Loucy (cell line): ENCODE data around the gene EZR.

ENCODE experiments used
- H2AFZ ChIP-seq: fragments of 200-600 bp; sonication (generic); 2 replicates; pipeline ENCODE4 v1.6.0; 2016; ENCODE audit warnings: antibody characterized with exemption, mild to moderate bottlenecking, low read length, moderate library complexity
- H3F3A ChIP-seq: fragments of 200-600 bp; 2 replicates; pipeline ENCODE4 v1.6.0; 2016; ENCODE audit warnings: antibody characterized with exemption, low read depth, mild to moderate bottlenecking
- H3K27me3 ChIP-seq: fragments of 200-600 bp; sonication (generic); 2 replicates; pipeline ENCODE4 v1.6.1; 2014; ENCODE audit warnings: low read length, mild to moderate bottlenecking; ENCODE audit not compliant: insufficient read depth, poor library complexity, severe bottlenecking
- H3K36me3 ChIP-seq: fragments of 200-600 bp; sonication (generic); 2 replicates; pipeline ENCODE4 v1.6.1; 2016; ENCODE audit warnings: low read length; ENCODE audit not compliant: insufficient read depth
- H3K4me1 ChIP-seq: fragments of 200-600 bp; sonication (generic); 2 replicates; pipeline ENCODE4 v1.5.1; 2014; ENCODE audit warnings: low read length, mild to moderate bottlenecking; ENCODE audit not compliant: insufficient read depth, poor library complexity, severe bottlenecking
- H3K4me2 ChIP-seq: fragments of 200-600 bp; sonication (generic); 2 replicates; pipeline ENCODE4 v1.6.0; 2014; ENCODE audit warnings: antibody characterized with exemption, low read length, low read depth, mild to moderate bottlenecking; ENCODE audit not compliant: poor library complexity, severe bottlenecking
- H3K4me3 ChIP-seq: fragments of 200-600 bp; sonication (generic); 2 replicates; pipeline ENCODE4 v1.5.1; 2014; ENCODE audit warnings: low read length, mild to moderate bottlenecking, mixed read lengths; ENCODE audit not compliant: poor library complexity, severe bottlenecking
- H3K79me2 ChIP-seq: fragments of 200-600 bp; sonication (generic); 2 replicates; pipeline ENCODE4 v1.6.1; 2014; ENCODE audit warnings: low read length; ENCODE audit not compliant: insufficient read depth
- H3K9ac ChIP-seq: fragments of 200-600 bp; sonication (generic); 2 replicates; pipeline ENCODE4 v1.6.0; 2014; ENCODE audit warnings: mild to moderate bottlenecking, low read depth, low read length, moderate library complexity; ENCODE audit not compliant: poor library complexity, severe bottlenecking
- H3K9me2 ChIP-seq: fragments of 200-600 bp; sonication (generic); replicated peaks from 2 replicates; pipeline ENCODE4 v1.6.1; 2016; ENCODE audit warnings: low read depth, low read length, mixed read lengths
- H3K9me3 ChIP-seq: fragments of 200-600 bp; sonication (generic); 2 replicates; pipeline ENCODE4 v1.6.1; 2014; ENCODE audit warnings: mild to moderate bottlenecking, antibody characterized with exemption, low read length, low read depth; ENCODE audit not compliant: insufficient read depth
- H4K20me1 ChIP-seq: fragments of 200-600 bp; sonication (generic); 2 replicates; pipeline ENCODE4 v1.6.0; 2014; ENCODE audit warnings: antibody characterized with exemption, low read length, mild to moderate bottlenecking; ENCODE audit not compliant: insufficient read depth, poor library complexity, severe bottlenecking
- EZH2phosphoT487 ChIP-seq: fragments of 200-600 bp; IDR thresholded peaks from 2 replicates; pipeline ENCODE4 v1.6.1; 2018; ENCODE audit warnings: antibody characterized with exemption, mild to moderate bottlenecking, moderate library complexity, borderline replicate concordance
- TF ChIP-seq, protein P1 (sequence below): fragments of 200-600 bp; sonication (generic); conservative IDR thresholded peaks from 2 replicates; pipeline ENCODE4 v1.5.1; 2014; ENCODE audit warnings: mild to moderate bottlenecking, antibody characterized with exemption, low read length

The EZR gene

DNA sequence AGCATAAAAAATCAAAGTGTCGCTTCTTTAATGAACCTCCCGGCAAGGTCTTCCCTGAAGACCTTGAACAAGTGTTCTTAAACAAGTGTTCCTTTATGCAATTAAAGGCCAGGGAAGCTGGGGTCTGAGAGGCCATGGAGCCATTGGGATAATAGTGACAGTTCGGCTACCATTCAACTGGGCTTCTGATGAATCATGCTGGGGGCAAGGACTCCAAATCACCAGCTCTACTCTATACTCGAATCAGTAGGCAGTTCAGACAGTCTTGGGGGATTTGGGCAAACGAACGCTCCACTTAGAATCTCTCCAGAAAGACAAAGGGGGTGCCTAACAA, 34.7 kb upstream of the EZR start:
- H3K4me3 ChIP-seq = peak overlapping the region; percentile 41
- no peaks in the 10 kb centered on the region for H3K79me2 ChIP-seq
- H3K4me2 ChIP-seq = peak overlapping the region; percentile 78
- H3K9me3 ChIP-seq = no peaks in the 10 kb centered on the region
- no peaks in the 10 kb centered on the region for H4K20me1 ChIP-seq
- H2AFZ ChIP-seq = no peak overlapping the region
- no peaks in the 10 kb centered on the region for H3F3A ChIP-seq
- TF ChIP-seq, protein P1, sequence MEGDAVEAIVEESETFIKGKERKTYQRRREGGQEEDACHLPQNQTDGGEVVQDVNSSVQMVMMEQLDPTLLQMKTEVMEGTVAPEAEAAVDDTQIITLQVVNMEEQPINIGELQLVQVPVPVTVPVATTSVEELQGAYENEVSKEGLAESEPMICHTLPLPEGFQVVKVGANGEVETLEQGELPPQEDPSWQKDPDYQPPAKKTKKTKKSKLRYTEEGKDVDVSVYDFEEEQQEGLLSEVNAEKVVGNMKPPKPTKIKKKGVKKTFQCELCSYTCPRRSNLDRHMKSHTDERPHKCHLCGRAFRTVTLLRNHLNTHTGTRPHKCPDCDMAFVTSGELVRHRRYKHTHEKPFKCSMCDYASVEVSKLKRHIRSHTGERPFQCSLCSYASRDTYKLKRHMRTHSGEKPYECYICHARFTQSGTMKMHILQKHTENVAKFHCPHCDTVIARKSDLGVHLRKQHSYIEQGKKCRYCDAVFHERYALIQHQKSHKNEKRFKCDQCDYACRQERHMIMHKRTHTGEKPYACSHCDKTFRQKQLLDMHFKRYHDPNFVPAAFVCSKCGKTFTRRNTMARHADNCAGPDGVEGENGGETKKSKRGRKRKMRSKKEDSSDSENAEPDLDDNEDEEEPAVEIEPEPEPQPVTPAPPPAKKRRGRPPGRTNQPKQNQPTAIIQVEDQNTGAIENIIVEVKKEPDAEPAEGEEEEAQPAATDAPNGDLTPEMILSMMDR = no peak
- TF ChIP-seq EZH2phosphoT487 = no peak
- no peaks in the 10 kb centered on the region for H3K27me3 ChIP-seq
- no peaks in the 10 kb centered on the region for H3K9me2 ChIP-seq
- no peaks in the 10 kb centered on the region for H3K36me3 ChIP-seq
- H3K9ac ChIP-seq = no peak overlapping the region
- peaks cover 22% of the 10 kb centered on the region for H3K4me1 ChIP-seq

DNA sequence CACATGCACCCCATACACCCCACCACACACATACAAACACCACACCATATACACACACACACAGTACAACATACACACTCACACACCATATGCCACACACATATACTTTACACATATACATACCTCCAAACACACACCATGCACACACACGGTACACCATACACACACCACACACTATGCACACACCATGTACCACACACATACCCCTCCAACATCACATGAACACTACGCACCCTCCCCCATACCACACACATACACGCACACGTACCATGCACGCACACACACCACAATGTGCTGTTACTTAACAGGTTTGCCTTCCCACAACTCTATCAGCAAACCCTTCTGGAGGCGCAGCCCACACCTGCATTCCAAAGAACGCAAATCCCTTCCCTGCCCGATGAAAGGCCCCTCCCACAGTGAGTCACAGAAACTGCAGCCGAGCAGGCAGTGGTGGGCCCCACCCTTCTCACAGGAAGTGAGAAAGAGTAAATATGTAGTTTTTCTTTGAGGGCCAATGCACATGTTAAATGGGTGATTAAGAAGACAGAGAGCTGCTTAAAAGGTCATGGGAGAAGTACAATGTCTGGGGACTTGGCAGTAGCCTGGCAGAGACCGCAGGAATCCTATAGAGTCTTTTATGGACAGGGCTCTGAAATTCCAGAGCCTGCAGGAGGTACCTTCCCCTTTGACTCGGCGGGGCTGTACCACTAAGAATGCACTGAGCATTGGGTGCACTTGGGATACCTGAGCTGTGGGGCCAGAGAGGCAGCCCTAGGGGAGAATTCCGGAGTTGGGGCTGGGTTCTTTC, 34.1 kb upstream of the EZR start:
- H3K36me3 ChIP-seq = no peaks in the 10 kb centered on the region
- H3K9me3 ChIP-seq = no peaks in the 10 kb centered on the region
- no peaks in the 10 kb centered on the region for H3K9me2 ChIP-seq
- peak overlapping the region; percentile 41 for H3K4me3 ChIP-seq
- H2AFZ ChIP-seq = peak overlapping the region; percentile 25; the same call in 1 of the 2 replicates
- H3K79me2 ChIP-seq = no peaks in the 10 kb centered on the region
- no peaks in the 10 kb centered on the region for H3F3A ChIP-seq
- TF ChIP-seq EZH2phosphoT487 = no peak
- TF ChIP-seq, protein P1 = no peak
- peaks cover 22% of the 10 kb centered on the region for H3K4me1 ChIP-seq
- no peak overlapping the region for H3K9ac ChIP-seq
- no peaks in the 10 kb centered on the region for H3K27me3 ChIP-seq
- H3K4me2 ChIP-seq = peak overlapping the region; percentile 78
- H4K20me1 ChIP-seq = no peaks in the 10 kb centered on the region

DNA sequence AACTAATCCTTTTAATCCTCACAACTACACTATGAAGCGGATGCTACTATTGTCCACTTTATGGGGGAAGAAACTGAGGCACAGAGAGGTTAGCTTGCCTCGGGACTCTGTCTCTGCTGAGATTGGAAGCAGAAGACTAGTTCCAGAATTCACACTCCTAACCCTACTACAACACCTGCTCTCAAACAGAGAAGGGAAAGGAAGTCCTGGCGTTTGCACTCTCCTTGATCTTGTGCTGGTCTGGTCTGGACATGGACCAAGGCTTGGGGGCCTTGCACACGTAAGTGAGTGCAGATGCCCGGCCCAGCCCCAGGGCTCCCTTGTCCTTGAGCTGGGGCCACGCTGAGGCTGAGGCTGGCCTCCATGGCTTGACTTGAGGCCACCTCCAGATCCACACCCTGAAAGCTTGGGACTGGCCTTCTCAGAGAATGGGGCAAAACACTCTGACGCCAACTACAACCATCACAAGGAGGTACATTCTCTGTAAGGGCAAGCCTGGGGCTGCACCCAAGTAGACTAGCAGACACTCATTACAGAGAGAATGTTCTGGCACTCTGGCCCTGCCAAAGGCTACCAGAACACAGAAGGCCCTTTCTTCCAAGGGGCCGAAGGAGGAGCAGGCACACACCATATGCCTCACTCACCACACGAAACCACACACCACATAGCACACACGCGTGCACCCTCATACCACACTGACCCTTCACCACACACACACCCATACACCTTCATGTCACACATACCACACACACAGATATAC, 33.3 kb upstream of the EZR start:
- Histone ChIP-seq H3K79me2 (no peaks in the 10 kb centered on the region), H2AFZ (no peak overlapping the region), H3K4me3 (no peak overlapping the region), H3K4me1 (peaks cover 22% of the 10 kb centered on the region), H3K4me2 (no peak overlapping the region), H3F3A (no peaks in the 10 kb centered on the region), H3K9me3 (no peaks in the 10 kb centered on the region), H4K20me1 (no peaks in the 10 kb centered on the region), H3K9ac (no peak overlapping the region), H3K9me2 (no peaks in the 10 kb centered on the region), H3K36me3 (no peaks in the 10 kb centered on the region), H3K27me3 (no peaks in the 10 kb centered on the region)
- TF ChIP-seq, protein P1 = no peak
- no peak for TF ChIP-seq EZH2phosphoT487
